SW 1271 (cell line): ENCODE measurements around the gene STK32B.

Experiments
- DNase-seq, 2 experiments: peaks; one replicate each; lab custom pipeline; 2025; lab: John Stamatoyannopoulos, UW

Gene STK32B

DNA sequence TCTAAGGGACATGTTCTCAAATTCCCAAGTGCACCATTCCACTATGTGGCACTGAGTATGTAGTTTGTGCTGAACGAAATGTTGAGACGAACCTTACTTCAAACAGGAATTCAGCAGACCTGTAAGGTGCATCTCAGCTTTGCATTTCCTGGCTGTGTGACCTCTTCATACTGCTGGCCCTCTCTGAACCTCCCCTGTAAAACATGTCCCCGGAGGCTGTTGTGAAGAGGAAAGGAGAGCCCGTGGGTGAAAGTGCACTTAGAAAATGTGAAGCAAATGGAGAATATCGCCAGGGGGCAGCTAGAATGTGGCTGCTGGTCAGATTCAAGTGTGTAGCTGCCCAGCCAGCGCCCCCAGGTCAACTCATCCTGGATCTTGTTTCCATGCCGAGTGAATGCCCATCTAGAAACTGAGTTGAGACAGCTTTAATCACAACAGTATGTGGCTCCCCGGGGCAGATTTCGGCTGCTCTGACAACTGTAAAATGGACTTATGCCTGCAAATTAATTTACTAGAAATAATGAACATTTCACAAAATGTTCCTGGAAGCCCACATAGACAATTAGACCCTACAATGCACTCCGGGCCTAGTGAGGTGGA, 393.7 kb downstream of the STK32B start:
- no peak for DNase-seq

DNA sequence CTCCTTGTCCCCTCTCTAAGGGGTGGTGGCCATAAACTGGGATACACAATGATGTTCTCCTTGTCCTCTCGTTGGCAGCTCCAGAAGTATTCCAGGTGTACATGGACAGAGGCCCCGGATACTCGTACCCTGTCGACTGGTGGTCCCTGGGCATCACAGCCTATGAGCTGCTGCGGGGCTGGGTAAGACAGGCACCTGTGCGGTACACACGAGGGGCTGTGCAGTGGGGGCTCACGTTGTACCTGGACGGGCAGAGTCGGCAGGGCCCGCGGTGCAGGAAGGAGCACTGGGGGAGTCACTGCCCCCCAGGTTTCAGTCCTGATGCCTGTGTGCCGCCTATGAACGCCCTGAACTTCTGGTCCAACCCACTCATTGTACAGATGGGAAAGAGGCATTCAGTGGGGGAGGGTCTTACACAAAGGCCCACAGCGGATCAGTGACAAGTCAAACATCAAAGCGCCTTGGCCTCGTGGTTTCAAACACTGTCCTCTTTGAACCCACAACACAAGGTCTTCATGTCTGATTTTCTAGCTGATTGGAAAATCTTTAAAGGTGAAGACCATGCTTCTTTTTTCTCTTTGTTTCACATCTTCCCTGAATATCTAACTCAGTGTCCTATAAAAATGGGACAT, 395.4 kb downstream of the STK32B start:
- no peak for DNase-seq

DNA sequence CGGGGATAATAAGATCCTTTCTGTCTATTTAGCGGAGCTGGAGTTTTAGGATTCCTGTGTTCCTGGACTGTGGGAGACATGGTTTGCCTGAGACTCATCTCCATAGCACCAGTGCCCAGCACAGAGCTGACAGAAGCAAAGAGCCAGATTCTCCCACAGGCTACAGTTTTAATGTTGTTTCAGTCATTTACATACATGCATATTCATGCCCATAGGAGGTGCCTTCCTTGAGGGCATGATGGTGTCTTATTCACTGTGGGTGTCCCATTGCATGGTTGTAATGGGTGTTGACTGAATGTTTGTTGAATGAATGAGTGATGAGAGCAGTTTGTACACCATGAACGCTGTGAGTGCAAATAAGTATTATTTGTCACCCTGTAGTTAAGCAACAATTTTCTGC, 396.5 kb downstream of the STK32B start:
- no peak for DNase-seq

DNA sequence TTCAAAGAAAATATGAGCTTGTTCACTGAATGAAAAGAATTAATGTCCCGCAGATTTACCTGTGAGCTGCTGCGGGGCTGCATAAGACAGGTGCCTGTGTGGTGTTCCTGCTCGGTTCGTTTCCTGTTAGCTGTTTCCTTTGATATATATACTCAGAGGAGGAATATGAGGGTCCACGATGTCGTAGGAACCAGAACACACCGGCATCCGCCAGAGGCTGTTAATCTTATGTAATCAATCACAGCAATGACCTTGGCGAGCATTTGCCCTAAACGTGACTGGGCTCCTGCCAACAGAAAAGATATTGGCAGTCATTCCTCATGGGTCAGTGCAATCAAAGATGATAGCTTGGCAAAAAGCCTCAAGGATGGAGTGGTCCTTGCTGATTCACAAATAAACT, 396.9 kb downstream of the STK32B start:
- no peak for DNase-seq

DNA sequence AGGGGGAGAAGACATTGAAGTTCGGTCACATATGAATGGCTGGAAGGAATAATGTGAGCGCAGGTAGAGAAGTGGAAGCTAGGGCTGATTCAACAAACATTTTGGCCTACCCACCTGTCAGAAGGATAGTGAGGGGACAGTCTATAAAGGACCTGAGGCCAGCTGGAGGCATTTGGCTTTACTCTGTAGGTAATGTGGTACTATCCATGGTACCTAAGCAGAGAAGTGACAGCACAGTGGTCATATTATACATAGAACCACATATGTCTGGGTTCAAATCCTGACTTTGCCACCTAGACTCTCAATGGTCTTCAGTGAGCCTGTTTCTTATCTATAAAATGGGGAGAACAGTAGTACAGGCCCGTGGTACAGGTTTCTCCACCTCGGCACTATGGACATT, 400.0 kb downstream of the STK32B start:
- DNase-seq, result no peak

DNA sequence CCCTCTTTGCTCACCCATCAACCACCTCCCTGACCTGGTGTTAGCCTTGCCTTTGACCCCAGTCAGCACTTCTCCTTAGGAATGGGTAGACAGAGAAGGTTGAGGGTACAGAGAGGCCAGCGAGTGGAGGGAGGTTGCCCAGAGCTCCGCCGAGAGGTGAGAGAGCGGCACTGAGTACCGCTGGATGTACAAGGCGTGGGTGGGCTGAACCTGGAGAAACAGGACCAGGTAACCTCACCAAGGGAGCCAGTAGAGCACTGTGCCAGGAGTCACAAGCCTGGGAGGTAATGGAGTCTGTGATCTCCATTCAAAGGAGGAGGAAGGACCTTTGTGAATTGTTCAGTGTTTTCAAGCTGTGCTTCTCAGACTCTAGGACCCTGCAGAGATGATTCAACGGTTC, 400.9 kb downstream of the STK32B start:
- DNase-seq, result no peak

DNA sequence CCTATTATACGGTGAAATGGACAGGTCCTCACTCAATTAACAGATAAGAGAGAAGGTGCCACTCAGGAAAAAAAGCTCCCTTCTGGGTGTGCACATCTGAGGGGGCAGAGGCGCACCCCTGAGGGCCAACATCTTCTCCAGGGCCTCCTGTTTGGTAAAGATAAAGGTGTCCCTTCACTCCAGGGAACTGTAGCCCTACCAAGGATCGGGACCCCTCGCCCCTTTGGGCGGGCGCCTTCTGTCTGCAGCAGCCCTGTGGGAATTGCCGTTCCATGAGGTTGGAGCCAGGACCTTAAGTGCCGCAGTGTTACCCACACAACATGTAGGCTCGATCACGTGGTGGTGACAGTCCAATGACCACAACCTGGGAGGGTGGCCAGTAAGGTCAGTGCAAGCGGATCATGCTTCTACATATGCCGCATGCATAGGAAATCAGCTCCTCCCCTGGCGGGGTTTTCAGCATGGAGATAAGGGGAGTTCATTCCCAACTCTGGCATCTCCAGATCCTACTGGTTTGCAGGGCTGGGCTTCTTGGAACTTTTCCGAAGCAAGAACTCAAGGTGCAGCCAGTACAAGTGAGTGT, 403.8 kb downstream of the STK32B start:
- no peak for DNase-seq

DNA sequence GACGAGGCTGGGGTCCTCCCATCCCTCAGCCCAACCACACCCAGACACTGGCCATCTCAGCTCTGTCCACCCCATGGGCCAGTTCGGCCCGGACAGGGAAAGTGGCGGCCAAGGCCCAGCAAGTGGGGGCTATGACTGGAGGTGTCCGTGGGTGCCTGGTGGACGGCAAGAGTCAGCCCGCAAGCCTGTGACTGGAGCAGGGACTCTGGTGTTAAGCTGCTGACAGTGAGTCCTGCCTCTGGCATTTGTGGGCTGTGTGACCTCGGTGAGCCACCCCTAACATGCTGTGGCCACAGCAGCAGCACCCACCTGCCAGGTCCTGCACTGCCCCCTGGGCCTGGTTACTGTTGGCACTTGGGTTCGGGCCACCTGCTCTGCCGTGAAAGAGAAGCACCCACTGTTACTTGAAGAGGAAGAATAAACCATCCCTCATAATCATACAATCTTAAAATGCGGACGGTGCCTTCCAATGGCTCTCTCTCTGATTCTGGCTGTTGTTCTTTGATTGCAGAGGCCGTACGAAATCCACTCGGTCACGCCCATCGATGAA, 405.1 kb downstream of the STK32B start:
- DNase-seq, result no peak

DNA sequence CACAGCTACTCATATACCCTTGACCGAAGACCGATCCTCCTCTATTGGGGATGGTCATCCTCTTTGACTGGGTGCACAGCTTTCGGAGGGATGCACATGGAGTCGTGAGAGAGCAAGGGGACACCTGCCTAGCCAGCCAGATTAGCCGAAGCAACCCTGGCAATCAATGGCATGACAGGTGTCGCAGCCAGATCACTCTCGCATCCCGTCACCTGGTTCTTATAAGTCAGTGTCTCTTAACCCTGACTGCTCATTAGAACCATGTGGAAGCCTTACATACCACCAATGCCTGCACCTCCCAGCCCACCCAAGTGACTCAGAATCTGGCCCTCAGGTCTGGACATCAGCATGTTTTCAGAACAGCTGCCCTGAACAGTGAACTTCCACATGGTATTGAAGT, 407.4 kb downstream of the STK32B start:
- no peak for DNase-seq

DNA sequence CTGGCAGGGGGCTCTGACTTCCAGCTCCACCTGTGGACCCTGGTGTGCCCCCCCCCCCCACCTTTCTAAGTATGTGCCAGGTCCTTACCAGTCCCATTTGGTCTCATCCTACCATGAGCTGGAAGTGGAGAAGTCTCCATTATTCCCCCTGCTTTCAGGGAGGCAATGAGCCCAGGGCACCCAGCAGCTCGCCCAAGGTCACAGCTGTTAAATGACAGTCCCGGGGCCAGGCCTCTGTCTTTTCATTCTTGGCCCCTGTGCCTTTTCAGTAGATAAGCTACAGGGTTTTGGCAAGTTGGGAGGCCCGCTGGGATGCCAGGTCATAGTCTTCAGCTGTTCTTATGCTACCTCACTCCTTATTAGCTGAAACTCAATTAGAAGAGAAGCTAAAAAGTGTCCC, 408.0 kb downstream of the STK32B start:
- DNase-seq, result no peak

DNA sequence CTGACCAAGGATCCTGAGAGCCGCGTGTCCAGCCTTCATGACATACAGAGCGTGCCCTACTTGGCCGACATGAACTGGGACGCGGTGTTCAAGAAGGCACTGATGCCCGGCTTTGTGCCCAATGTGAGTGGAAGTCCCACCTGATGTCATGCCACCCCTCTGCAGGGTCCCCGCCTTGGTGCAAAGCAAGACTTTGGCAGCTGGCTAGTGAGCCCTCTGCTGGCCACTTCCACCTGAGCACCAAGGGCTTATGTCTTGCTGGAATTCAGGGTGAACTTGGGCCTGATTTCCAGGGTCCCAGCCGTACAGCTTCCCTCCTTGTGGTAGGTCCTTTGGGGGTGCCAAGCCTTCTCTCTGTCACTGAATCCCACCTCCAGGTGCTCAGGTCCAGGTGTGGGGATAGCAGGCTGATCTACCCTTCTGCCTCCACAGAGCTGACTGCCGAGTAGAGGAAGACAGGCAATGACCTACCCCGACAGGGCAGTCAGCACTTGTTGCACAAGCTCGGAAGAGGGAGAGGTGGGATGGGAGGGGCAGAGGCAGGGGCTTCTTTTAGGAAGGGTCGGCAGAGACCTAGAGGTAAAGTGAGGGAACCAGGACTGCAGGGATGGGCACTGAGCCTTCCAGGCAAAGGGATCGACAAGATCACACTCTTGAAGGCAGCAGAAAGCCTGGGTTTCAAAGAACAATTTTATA, 409.0 kb downstream of the STK32B start:
- DNase-seq, result peak in 1 of 2 experiments; percentile 9

DNA sequence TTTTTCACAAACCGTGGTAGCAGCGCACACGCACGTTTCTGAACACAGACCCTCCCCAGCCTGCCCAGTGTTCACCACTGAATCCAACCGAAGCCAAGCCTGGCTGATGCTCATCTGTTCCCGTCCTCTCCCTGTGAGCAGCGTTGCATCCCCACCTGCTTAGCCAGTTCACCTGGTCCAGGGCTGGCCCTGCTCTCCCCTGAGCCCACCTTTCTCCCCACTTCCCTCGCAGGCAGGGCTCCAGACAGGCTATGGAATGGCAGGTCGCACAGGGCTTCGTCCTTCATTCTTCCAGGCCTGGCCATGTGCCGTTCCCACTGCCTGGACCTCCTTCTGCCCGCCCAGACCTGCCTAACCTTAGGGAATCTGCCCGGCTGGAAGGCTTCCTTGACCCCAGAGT, 410.2 kb downstream of the STK32B start:
- no peak for DNase-seq

DNA sequence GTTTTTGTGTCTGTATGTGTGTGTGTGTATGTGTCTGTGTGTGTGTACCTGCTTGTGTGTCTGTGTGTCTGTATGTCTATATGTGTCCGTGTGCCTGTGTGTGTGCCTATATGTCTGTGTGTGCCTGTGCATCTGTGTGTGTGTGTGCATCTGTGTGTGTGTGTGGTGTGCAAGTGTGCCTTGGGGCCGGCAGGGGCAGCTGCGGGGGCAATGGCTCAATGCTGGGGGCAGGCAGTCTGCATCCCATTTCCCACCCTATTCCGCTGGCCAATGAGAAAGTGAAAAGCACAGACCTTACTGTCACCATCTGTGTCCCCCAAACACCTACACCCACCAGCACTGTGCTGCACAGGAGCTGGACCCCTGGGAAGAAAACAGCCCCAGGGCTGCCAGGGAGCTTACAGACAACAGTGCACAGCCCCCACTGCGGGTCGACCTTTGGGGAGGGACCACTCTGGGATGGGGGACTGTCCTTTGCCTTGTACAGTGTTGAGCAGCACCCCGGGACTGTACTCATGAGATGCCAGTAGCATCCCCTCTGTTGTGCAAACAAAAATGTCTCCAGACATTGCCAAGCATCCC, 411.1 kb downstream of the STK32B start:
- DNase-seq, result no peak

DNA sequence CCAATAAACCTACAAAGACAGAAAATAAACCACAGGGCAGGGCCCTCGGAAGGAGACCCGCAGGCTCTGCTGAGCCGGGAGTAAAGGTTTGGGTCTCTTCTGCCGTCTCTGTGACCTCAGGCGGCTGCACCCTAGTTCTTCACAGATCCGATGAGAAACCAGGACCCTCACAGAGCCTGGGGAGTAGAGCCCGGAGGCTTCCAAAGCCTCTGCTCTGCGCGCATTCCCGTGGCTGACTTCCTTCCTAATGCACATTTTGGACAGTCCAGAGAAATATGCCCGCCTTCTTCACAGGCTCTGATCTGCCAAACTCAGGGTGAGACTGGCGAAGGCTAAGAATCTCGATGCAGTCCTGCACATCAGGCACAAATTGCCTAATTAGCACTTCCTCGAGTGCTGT, 411.6 kb downstream of the STK32B start:
- DNase-seq, result no peak

DNA sequence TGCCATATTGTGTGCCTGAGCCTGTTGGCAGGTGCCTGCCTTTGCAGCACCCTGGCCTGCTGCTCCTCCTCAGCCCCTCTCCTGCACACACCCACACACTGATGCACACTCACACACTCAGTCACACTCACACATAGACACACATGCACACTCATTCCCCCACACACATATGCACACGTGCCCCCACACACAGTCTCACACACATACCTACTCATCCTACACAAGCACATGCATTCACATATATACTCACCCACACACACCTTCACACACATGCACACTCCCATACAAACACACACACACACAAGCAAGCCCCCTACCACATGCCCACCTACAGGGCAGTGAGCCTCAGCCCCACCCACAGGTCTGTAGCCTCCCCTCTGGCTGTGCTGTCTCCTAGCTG, 412.1 kb downstream of the STK32B start:
- no peak for DNase-seq

DNA sequence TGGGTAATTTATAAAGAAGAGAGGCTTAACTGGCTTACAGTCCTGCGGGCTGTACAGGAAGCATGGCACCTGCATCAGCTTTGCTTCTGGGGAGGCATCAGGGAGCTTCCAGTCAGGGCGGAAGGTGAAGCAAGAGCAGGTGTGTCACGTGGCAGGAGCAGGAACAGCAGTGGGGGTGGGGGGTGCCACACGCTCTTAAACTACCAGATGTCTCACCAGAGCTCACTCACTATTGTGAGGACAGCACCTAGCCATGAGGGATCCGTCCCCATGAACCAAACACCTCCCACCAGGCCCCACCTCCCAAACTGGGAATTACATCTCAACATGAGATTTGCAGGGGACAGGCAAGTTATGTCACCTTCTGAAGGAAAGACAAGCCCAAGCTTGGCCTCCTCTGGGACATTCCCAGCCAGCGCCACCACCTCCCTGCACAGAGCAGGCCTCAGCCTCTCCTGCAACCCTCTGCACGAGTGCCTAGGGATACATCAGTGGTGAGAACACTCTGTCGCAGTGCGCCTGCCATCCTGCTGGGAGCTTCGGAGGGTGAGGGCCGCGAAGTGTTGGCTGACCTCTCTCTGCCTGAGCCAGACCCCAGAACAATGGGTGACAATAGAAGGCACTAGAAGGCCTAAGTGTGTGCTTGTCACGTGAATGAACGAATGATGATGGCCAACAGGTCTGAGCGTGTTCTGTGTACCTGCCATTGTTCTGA, 412.8 kb downstream of the STK32B start:
- DNase-seq, result no peak

DNA sequence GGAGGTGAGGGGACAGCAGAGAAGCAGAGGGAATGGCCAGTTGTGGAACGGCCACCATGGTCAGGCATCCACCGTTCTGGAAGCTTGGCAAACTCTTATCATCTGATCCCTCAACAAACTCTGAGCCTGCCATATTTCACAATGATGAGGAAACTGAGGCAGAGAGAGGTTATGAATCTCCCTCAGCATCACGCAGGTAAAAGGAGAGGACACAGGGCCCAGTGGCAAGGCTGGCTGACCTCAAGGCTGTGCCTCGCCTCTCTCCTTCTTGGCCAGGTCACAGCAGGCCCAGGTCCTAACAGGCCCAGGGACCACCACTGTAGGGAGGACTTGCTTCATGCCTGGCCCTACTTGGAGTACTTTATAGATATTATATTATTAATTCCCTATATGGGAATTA, 414.2 kb downstream of the STK32B start:
- no peak for DNase-seq

DNA sequence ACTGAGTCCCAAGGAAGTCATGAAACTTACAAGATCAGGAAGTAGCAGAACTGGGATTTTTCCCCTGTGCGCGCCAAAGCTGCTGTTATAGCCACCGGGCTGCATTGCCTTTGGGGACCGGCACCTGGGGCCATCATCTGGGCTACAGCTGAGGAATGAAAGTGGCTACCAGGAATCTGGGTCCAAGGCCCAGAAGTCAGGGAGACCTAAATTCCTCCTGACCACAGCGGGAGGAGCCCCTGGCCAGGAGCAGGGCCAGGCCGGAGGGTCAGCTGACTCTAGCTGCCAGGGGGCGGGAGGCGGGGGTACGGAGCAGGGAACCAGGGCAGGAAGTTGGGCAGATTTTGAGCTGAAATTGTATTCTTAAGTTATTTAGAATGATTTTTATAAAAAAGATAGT, 414.7 kb downstream of the STK32B start:
- no peak for DNase-seq

DNA sequence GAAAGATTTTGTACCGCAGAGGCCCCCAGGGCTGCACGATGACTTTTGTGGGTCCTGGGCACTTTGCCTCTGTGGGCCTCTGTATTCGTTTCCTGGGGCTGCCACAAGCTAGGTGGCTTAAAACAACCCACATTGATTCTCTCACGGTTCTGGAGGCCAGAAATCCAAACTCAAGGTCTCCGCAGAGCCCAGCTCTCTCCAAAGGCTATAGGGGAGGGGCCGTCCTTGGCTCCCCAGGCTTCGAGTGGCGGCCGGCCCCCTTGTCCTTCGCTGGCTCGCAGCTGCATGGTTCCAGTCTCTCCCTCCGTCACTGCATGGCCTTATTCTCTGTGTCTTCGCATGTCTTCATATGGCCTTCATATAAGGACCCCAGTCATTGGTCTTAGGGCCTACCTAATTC, 415.8 kb downstream of the STK32B start:
- no peak for DNase-seq

DNA sequence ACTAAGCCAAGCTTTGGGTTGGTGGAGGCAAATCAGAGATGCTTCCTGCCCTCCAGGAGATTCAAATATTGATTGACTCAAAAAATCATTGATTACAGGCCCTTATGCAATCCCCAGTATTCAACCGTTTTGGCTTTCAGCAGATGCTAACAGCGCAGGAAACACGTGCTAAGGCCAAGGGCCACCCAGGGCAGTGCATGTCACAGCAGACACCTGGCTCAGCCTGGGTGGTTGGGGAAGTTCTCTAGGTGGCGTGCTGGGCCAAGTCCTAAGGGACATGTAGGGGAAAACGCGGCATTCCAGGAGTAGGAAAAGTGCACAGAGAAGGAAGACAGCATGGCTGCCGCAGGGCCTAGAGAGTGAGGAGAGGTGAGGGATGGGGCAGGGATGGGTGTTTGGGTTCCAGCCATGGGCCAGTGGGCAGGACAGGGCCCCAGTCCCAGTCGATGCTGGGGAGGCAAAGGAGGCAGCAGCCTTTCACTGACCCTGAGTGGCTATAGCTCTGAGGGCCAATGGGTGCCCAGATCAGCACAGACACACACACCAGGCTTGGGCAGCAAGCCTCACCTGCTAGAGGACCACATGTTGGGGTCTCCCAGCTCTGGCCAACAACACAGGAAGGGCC, 418.0 kb downstream of the STK32B start:
- DNase-seq, result no peak

DNA sequence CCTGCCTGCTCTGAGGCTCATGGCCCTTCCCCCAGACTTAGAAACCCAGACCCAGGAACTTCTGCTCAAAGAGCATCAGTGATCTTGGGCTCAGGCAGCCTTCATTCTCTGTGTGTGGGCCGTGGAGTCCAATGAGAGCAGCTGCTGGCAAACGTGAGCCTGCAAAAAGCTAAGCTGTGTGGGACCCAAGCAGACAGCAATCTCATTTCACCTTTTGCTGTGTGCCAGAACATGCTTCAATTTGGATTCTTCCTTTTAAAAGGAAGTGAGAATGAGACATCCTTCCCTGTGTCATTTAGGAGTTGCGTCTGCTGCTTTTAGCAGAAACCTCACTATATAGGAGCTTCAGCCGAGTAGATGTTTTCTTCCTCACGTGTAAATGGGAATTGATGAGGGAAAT, 418.6 kb downstream of the STK32B start:
- DNase-seq, result no peak
